Uterus (tissue), 4 donors: ENCODE results near the gene TM4SF20. TPM values are rescaled to one million over a fixed set of nuclear protein-coding genes. Genes with fewer than 3 reads are reported as not detected.
A peak's percentile ranks its signal among the peaks of the same experiment; 100 is the strongest.

ENCODE experiments used
- DNase-seq, 2 donors: peaks; one replicate each; pipeline ENCODE4 v3.0.0-alpha.2; 2019 to 2020
- H3K27ac ChIP-seq, 2 donors: fragments of 200-600 bp; sonication (generic); 1 replicate in 1 of 2; 2 replicates in 1 of 2; pipeline ENCODE4 v1.5.1; 2016 to 2018
- H3K27me3 ChIP-seq, 2 donors: fragments of 200-600 bp; sonication (generic); one replicate each; pipeline ENCODE4 v1.5.1; 2018 to 2019; ENCODE audit warnings: control low read depth in 1 of 2
- H3K36me3 ChIP-seq, 2 donors: fragments of 200-600 bp; sonication (generic); one replicate each; pipeline ENCODE4 v1.5.1; 2019; ENCODE audit warnings: control low read depth in 1 of 2
- H3K4me1 ChIP-seq, 2 donors: fragments of 200-600 bp; sonication (generic); one replicate each; pipeline ENCODE4 v1.5.1; 2018 to 2019; ENCODE audit warnings: control low read depth in 1 of 2
- H3K4me3 ChIP-seq, 2 donors: fragments of 200-600 bp; sonication (generic); 1 replicate in 1 of 2; 2 replicates in 1 of 2; pipeline ENCODE4 v1.5.1; 2018 to 2019; ENCODE audit warnings: mild to moderate bottlenecking in 1 of 2
- H3K9me3 ChIP-seq, 2 donors: fragments of 200-600 bp; sonication (generic); one replicate each; pipeline ENCODE4 v1.5.1; 2019; ENCODE audit warnings: control low read depth in 1 of 2
- CTCF ChIP-seq, 4 experiments: fragments of 200-600 bp in 2 of 4; fragments of 450-650 bp in 2 of 4; sonication (generic) in 2 of 4; IDR thresholded peaks; one replicate each; pipeline ENCODE4 v1.5.1; 2016 to 2019; ENCODE audit warnings: antibody characterized with exemption in 4 of 4, mild to moderate bottlenecking in 2 of 4, moderate library complexity in 1 of 4
- POLR2A ChIP-seq, 2 donors: fragments of 450-650 bp; IDR thresholded peaks; one replicate each; pipeline ENCODE4 v1.6.1; 2016; ENCODE audit warnings: antibody characterized with exemption in 2 of 2, mild to moderate bottlenecking in 1 of 2, moderate library complexity in 1 of 2
- intact Hi-C: fragments of 100-400 bp; cut with DNase I; formaldehyde crosslinking; loops from one replicate; pipeline ENCODE4 v1.15.1; 2023; ENCODE audit warnings: low total_unique reads
- total RNA-seq, 4 donors: library from RNA; depleted of rRNA in 3 of 4; stranded (reverse); fragments of >200 nt in 3 of 4; gene quantifications; one replicate each; pipeline versions ENCODE4 v1.1.0 to v1.2.4, GENCODE V29; 2014 to 2023
- donor health status: DM: yes; HTN: yes; CAD: no.

TM4SF20 gene
- total RNA-seq, 4 donors from 2014 or later, result not detected

- Histone ChIP-seq H3K4me3 (peak within 1 kb of the TSS; percentile 75 to 93), H3K36me3 (no peaks in the 10 kb centered on the region), H3K4me1 (no peaks in the 10 kb centered on the region), H3K27ac (peak within 1 kb of the TSS; percentile 82 to 89), H3K9me3 (no peaks in the 10 kb centered on the region), H3K27me3 (no peaks in the 10 kb centered on the region)
- peak in 1 of 4 experiments; percentile 31 for TF ChIP-seq CTCF (IDR thresholded peaks at IDR 0.05)
- peak; percentile 48 to 83 for TF ChIP-seq POLR2A (IDR thresholded peaks at IDR 0.05)
- DNase-seq, result peak; percentile 91
- intact Hi-C loops, result no loop called here
These were observed 53.9 kb downstream of the TM4SF20 start, which contains the start of gene MFF for GRCh38 chr2:227324995-227325838. MFF (plus strand) TSS chr2:227325251; CDS start chr2:227330666, 5,415 bp downstream.

GRCh38 chr2:227324642-227324994 is 54.5 kb downstream of the TM4SF20 start:
- TF ChIP-seq CTCF (IDR thresholded peaks at IDR 0.05), result no peak
- no peak for TF ChIP-seq POLR2A (IDR thresholded peaks at IDR 0.05)
- Histone ChIP-seq H3K4me1 (no peaks in the 10 kb centered on the region), H3K27me3 (no peaks in the 10 kb centered on the region), H3K9me3 (no peaks in the 10 kb centered on the region), H3K36me3 (no peaks in the 10 kb centered on the region), H3K4me3 (peak overlapping the region; percentile 75 to 93), H3K27ac (peak overlapping the region; percentile 82 to 89)
- DNase-seq, result no peak
- intact Hi-C loops, result no loop called here

- H3K4me1 ChIP-seq, result no peaks in the 10 kb centered on the region
- H3K27me3 ChIP-seq, result no peaks in the 10 kb centered on the region
- TF ChIP-seq POLR2A (IDR thresholded peaks at IDR 0.05) (no peak), CTCF (IDR thresholded peaks at IDR 0.05) (no peak)
- no peak for DNase-seq
- intact Hi-C loops, result no loop called here
- H3K36me3 ChIP-seq, result no peaks in the 10 kb centered on the region
- no peak overlapping the region for H3K4me3 ChIP-seq
- H3K27ac ChIP-seq, result no peak overlapping the region
- no peaks in the 10 kb centered on the region for H3K9me3 ChIP-seq
These were observed 55.3 kb downstream of the TM4SF20 start for GRCh38 chr2:227323818-227324217.

- no peaks in the 10 kb centered on the region for H3K27me3 ChIP-seq
- H3K27ac ChIP-seq, result no peak overlapping the region
- H3K36me3 ChIP-seq, result no peaks in the 10 kb centered on the region
- no peak for DNase-seq
- H3K4me1 ChIP-seq, result no peaks in the 10 kb centered on the region
- no peak overlapping the region for H3K4me3 ChIP-seq
- no peaks in the 10 kb centered on the region for H3K9me3 ChIP-seq
- intact Hi-C loops, result no loop called here
- TF ChIP-seq CTCF (IDR thresholded peaks at IDR 0.05) (no peak), POLR2A (IDR thresholded peaks at IDR 0.05) (no peak)
These were observed 56.4 kb downstream of the TM4SF20 start for GRCh38 chr2:227322530-227323205.
